Brain microvascular endothelial cell (primary cell): ENCODE measurements around the gene CALCR.

ENCODE experiments used
- DNase-seq: peaks from one replicate; pipeline ENCODE4 v3.0.0-alpha.2; 2020
- H3K27ac ChIP-seq: fragments of 250-450 bp; sonication (Bioruptor Pico); 2 replicates; pipeline ENCODE4 v1.5.1; 2020; ENCODE audit warnings: mild to moderate bottlenecking, moderate library complexity
- H3K27me3 ChIP-seq: fragments of 250-450 bp; sonication (Bioruptor Pico); replicated peaks from 2 replicates; pipeline ENCODE4 v1.5.1; 2020; ENCODE audit warnings: mild to moderate bottlenecking
- H3K36me3 ChIP-seq: fragments of 250-450 bp; sonication (Bioruptor Pico); replicated peaks from 2 replicates; pipeline ENCODE4 v1.5.1; 2020; ENCODE audit warnings: mild to moderate bottlenecking
- H3K4me3 ChIP-seq: 2 replicates; pipeline ENCODE4 v1.5.1; 2011; ENCODE audit warnings: low read depth, mild to moderate bottlenecking, control low read depth, low read length, moderate library complexity
- in situ Hi-C: cut with HindIII; loops from 2 replicates; pipeline ENCODE4 v1.10.0; 2017; ENCODE audit warnings: low sequenced_read_pairs, low pct_ligation_motif_present
- TF ChIP-seq, protein P1 (sequence below): IDR thresholded peaks from 2 replicates; pipeline ENCODE4 v1.5.1; 2011; ENCODE audit warnings: low read depth, mild to moderate bottlenecking, moderate library complexity, low read length, control low read depth, inconsistent platforms; ENCODE audit errors: missing control alignments

The CALCR gene

GRCh38 chr7:93402944-93403343 is 171.6 kb downstream of the CALCR start:
- H3K27ac ChIP-seq, result no peak overlapping the region
- no peaks in the 10 kb centered on the region for H3K36me3 ChIP-seq
- no peak for DNase-seq
- TF ChIP-seq, protein P1, sequence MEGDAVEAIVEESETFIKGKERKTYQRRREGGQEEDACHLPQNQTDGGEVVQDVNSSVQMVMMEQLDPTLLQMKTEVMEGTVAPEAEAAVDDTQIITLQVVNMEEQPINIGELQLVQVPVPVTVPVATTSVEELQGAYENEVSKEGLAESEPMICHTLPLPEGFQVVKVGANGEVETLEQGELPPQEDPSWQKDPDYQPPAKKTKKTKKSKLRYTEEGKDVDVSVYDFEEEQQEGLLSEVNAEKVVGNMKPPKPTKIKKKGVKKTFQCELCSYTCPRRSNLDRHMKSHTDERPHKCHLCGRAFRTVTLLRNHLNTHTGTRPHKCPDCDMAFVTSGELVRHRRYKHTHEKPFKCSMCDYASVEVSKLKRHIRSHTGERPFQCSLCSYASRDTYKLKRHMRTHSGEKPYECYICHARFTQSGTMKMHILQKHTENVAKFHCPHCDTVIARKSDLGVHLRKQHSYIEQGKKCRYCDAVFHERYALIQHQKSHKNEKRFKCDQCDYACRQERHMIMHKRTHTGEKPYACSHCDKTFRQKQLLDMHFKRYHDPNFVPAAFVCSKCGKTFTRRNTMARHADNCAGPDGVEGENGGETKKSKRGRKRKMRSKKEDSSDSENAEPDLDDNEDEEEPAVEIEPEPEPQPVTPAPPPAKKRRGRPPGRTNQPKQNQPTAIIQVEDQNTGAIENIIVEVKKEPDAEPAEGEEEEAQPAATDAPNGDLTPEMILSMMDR, result no peak
- peaks cover 2% of the 10 kb centered on the region for H3K27me3 ChIP-seq
- in situ Hi-C loops, result no loop called here
- no peak overlapping the region for H3K4me3 ChIP-seq

DNA sequence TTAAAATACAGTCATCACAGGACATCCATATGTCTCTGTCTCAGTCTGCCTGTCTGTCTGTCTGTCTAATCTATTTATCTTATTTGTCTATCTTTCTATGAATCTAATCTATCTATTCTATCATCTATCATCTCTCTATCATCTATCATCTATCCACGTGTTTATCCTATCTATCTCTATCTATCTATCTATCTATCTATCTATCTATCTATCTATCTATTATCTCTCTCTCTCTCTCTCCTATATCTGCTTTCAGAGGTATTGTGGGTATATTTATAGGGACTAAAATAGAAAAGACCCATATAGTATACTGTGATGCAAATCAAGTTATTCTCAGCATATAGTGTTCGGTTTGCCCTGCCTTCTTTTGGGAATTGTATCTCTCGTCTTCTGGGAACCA is 174.9 kb downstream of the CALCR start:
- DNase-seq, result no peak
- TF ChIP-seq, protein P1, result no peak
- in situ Hi-C loops, result no loop called here
- Histone ChIP-seq H3K4me3 (no peak overlapping the region), H3K36me3 (no peaks in the 10 kb centered on the region), H3K27ac (no peak overlapping the region), H3K27me3 (peaks cover 2% of the 10 kb centered on the region)

DNA sequence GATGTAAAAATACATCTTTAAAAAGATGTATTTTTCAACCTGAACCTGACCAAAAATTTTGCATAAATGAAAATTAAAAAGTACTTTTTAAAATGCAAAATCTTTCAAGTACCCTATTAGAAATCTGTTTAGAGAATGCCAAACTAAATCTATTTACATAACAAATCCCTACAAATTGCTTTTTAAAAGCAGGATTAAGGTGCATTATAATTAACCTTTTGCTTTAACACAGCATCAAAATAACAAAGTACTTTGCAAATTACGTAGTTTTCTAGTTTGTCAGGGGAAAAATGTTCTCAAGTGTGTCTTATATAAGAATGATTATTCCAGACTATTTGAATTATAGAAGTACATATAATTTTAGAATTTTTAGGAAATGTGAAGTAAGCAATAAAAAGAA is 181.5 kb downstream of the CALCR start:
- Histone ChIP-seq H3K27me3 (no peaks in the 10 kb centered on the region), H3K27ac (no peak overlapping the region), H3K4me3 (no peak overlapping the region), H3K36me3 (no peaks in the 10 kb centered on the region)
- in situ Hi-C loops, result no loop called here
- TF ChIP-seq, protein P1, result no peak
- DNase-seq, result no peak

GRCh38 chr7:93390660-93391059 is 183.9 kb downstream of the CALCR start:
- peaks cover 6% of the 10 kb centered on the region for H3K27me3 ChIP-seq
- no peaks in the 10 kb centered on the region for H3K36me3 ChIP-seq
- H3K4me3 ChIP-seq, result no peak overlapping the region
- TF ChIP-seq, protein P1, result no peak
- in situ Hi-C loops, result no loop called here
- no peak for DNase-seq
- no peak overlapping the region for H3K27ac ChIP-seq

DNA sequence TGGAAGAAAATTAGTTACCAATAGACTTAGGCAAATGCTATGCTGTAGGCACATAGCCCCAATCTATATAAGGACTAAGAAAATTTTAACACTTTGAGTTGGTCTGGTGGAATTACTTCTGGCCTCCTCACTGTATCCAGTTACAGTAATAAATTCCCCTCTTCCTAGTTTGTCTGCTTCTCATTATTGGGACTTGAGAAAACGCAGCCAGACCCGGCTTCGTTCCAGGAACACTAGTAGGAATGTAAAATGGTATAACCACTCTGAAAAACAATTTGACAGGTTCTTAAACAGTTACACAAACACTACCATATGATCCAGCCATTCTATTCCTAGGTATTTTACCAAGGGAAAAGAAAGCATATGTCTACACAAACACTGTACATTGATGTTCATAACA is 192.2 kb downstream of the CALCR start:
- Histone ChIP-seq H3K27ac (no peak overlapping the region), H3K27me3 (peaks cover 8% of the 10 kb centered on the region), H3K4me3 (no peak overlapping the region), H3K36me3 (no peaks in the 10 kb centered on the region)
- in situ Hi-C loops, result no loop called here
- DNase-seq, result no peak
- TF ChIP-seq, protein P1, result no peak

DNA sequence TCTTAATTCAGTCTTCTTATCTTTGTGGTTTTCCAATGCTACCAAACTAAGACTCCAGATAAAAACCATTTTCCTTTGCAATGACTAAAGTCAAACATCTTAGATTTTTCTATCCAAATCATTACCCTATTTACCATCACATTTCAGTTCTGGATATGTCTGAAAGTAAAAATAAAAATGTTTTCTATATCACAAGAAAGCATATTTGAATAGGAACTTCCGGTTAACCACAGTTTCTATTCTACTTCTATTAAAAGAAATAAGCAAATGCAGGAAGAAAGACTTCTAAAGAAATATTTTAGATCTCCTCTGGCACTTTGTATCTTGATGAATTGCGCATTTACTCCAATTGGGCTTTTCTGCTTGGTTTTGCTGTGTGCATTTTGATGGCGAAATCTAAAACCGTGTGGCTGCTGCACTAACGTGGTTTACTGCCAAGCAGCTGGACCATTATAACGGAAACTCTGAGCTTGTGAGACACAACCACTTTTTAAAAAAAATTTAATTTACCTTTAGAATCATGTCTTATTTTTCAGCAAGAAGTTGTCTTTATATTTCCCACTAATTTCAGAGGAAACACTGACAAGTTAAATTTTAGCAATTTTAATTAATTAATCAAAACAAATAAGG is 196.3 kb downstream of the CALCR start:
- TF ChIP-seq, protein P1, result no peak

More for the DNA sequence above, 196.3 kb downstream of the CALCR start:
- Histone ChIP-seq H3K4me3 (no peak overlapping the region), H3K27ac (no peak overlapping the region), H3K36me3 (no peaks in the 10 kb centered on the region), H3K27me3 (peaks cover 11% of the 10 kb centered on the region)
- in situ Hi-C loops, result no loop called here
- no peak for DNase-seq
